Neural crest cell (in vitro differentiated cells): ENCODE data around the gene BMP8A. TPM values are rescaled to one million over a fixed set of nuclear protein-coding genes. Genes with fewer than 3 reads are reported as not detected.
"Not testable (repeated sequence)": the region's sequence is repeated elsewhere in the genome, so short reads cannot be mapped to it uniquely, and the experiment has no call there.

ENCODE experiments used
- DNase-seq: peaks from one replicate; pipeline ENCODE4 v3.0.0; 2021; ENCODE audit warnings: low read depth, mixed read lengths, low spot score
- H3K27ac Mint-ChIP-seq: one replicate; pipeline ENCODE4 v1.8.0; 2021; ENCODE audit warnings: mild to moderate bottlenecking, mixed read lengths; ENCODE audit not compliant: unreplicated experiment
- H3K27me3 Mint-ChIP-seq: 2 replicates; pipeline ENCODE4 v1.8.0; 2021; ENCODE audit warnings: low read depth, mild to moderate bottlenecking, mixed read lengths
- H3K36me3 Mint-ChIP-seq: 2 replicates; pipeline ENCODE4 v1.8.0; 2021; ENCODE audit warnings: low read depth, mild to moderate bottlenecking, mixed read lengths
- H3K4me1 Mint-ChIP-seq: 2 replicates; pipeline ENCODE4 v1.8.0; 2021; ENCODE audit warnings: mixed read lengths
- H3K4me3 Mint-ChIP-seq: one replicate; pipeline ENCODE4 v1.8.0; 2021; ENCODE audit warnings: mild to moderate bottlenecking, mixed read lengths
- H3K9me3 Mint-ChIP-seq: 2 replicates; pipeline ENCODE4 v1.8.0; 2021; ENCODE audit warnings: mixed read lengths
- total RNA-seq: library from RNA; stranded (reverse); gene quantifications from 2 replicates; pipeline ENCODE4 v1.2.1, GENCODE V29; 2021
- TF ChIP-seq, protein P1 (sequence below): fragments of 200-600 bp; sonication (generic); conservative IDR thresholded peaks from 2 replicates; pipeline ENCODE4 v1.5.0; 2021; ENCODE audit warnings: antibody characterized with exemption, mild to moderate bottlenecking

BMP8A gene
- total RNA-seq, 1 donor from 2014 or later = 0.19 TPM

DNA sequence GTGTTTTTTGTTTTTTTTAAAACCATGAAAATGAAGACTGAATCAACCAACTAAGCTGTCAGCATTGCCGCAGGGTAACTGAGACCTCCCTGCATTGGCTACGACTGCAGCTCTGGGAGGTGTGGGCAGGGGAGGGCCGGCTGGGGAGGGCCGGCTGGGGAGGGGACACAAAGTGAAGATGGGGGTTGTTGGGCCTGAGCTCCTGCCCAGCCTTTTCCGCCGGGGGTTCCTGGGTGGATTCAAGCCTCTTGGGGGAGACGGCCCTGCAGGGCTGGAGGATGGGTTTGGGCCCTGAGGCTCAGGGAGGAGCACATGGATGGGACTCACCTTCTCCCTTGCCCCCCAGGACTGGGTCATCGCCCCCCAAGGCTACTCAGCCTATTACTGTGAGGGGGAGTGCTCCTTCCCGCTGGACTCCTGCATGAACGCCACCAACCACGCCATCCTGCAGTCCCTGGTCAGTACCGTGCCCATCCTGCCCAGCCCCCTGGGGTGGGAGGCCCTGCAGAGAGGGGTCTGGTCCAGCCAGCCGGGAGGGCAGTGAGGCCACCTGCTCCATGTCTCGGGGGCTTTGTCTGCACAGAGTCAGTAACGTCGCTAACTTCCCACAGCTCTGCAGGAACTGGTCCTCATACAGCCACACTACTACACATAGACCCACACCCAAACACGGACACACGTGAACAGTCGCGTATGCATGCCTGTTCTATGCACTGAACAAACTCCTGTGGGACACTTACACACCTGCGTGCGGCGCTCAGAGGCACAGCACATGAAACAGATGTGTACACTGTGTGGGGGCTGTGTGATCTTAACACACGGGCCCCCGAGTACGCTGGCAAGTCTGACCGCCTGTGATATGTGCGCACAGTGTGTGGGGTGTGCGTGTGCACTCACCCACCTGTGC, 31.5 kb downstream of the BMP8A start:
- Mint-ChIP-seq H3K4me3 (no peak overlapping the region), H3K36me3 (no peaks in the 10 kb centered on the region), H3K9me3 (no peaks in the 10 kb centered on the region), H3K27me3 (peaks cover 2% of the 10 kb centered on the region), H3K27ac (no peak overlapping the region), H3K4me1 (peaks cover 5% of the 10 kb centered on the region)
- DNase-seq = no peak
- TF ChIP-seq, protein P1, sequence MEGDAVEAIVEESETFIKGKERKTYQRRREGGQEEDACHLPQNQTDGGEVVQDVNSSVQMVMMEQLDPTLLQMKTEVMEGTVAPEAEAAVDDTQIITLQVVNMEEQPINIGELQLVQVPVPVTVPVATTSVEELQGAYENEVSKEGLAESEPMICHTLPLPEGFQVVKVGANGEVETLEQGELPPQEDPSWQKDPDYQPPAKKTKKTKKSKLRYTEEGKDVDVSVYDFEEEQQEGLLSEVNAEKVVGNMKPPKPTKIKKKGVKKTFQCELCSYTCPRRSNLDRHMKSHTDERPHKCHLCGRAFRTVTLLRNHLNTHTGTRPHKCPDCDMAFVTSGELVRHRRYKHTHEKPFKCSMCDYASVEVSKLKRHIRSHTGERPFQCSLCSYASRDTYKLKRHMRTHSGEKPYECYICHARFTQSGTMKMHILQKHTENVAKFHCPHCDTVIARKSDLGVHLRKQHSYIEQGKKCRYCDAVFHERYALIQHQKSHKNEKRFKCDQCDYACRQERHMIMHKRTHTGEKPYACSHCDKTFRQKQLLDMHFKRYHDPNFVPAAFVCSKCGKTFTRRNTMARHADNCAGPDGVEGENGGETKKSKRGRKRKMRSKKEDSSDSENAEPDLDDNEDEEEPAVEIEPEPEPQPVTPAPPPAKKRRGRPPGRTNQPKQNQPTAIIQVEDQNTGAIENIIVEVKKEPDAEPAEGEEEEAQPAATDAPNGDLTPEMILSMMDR = no peak

DNA sequence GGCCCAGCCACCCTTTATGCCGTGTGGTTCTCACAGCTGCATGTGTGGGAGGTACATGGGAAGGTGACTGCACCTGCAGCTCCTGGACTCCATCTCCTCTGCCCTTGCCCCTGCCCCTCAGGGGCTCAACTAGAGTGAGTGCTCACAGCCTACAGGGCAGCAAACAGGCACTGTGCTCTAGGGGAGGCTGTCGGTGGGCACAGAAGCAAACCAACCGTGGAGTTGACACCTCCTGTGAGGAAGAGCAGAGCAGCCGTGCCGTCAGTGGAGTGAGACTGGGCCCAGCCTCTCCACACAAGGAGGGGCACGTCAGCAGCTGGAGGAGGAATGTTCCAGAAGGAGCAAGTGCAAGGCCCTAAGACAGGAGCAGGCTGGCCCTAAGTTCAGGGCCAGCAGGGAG, 32.7 kb downstream of the BMP8A start:
- Mint-ChIP-seq H3K36me3 (no peaks in the 10 kb centered on the region), H3K4me3 (no peak overlapping the region), H3K4me1 (peaks cover 3% of the 10 kb centered on the region), H3K27ac (no peak overlapping the region), H3K9me3 (no peaks in the 10 kb centered on the region), H3K27me3 (peaks cover 2% of the 10 kb centered on the region)
- TF ChIP-seq, protein P1 = no peak
- DNase-seq = no peak

DNA sequence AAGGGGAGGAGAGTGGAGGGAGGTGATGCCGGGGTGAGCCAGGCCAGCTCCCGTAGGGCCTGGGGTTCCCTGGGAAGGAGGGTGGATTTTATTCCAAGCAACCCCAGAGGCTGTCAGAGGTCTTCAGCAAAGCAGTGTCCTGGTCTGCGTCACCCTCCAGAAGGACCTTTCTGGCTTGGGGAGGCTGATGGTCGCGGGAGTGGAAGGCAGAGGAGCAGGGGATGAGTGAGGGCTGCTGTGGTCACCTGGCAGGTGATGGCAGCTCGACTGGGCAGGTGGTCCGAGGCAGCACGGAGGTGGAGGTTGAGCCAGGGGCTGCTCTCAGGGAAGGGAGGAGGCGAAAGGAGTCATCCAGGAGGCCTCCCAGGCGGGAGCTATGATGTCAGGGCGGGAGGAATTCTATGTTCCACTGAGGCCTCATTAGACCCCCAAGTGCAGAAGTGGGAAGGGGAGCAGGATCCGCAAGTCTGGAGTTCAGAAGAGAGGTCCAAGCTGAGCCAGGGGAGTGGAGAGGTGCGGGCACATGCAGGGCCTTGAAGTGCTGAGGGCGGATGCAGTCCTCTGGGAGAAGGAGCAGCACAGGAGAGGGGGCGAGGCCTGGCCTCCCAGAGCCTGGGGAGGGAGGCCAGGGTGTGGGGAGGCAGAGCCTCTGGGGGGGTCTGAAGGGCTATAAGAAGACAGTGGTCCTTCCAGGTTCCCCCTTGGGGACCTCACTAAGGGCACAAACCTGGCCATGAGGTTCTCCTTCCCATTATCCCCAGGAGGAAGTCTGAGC, 33.3 kb downstream of the BMP8A start:
- Mint-ChIP-seq H3K27ac (peak overlapping the region; percentile 43), H3K4me1 (no peaks in the 10 kb centered on the region), H3K4me3 (no peak overlapping the region), H3K9me3 (no peaks in the 10 kb centered on the region), H3K27me3 (no peaks in the 10 kb centered on the region), H3K36me3 (no peaks in the 10 kb centered on the region)
- DNase-seq = no peak
- TF ChIP-seq, protein P1 = no peak

DNA sequence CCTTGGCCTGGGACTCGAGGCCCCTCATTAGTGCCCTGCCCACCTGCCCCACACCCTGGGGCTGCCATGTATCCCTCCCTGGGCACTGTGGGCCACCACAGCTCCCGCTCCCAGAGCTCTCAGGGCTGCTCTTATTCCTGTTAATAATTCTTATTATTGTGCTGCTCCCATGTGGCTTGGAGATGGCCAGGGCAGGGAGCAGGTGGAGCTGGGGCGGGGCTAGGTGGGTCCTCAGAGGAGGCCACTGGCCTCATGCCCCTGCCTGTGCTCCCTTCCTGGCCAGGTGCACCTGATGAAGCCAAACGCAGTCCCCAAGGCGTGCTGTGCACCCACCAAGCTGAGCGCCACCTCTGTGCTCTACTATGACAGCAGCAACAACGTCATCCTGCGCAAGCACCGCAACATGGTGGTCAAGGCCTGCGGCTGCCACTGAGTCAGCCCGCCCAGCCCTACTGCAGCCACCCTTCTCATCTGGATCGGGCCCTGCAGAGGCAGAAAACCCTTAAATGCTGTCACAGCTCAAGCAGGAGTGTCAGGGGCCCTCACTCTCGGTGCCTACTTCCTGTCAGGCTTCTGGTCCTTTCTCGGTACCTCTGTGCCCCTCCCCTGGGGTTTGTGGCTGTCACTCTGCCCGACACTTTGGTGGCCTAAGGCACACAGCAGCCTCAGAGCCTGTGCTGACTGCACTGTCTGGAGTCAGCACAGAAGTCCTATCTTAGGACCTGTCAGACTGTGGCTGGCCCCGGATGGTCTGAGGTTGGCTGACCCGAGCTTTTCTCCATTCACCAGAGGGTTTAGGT, 34.1 kb downstream of the BMP8A start:
- Mint-ChIP-seq H3K36me3 (no peaks in the 10 kb centered on the region), H3K9me3 (no peaks in the 10 kb centered on the region), H3K4me1 (no peaks in the 10 kb centered on the region), H3K27ac (no peak overlapping the region), H3K4me3 (no peak overlapping the region), H3K27me3 (no peaks in the 10 kb centered on the region)
- no peak for DNase-seq
- TF ChIP-seq, protein P1 = no peak

DNA sequence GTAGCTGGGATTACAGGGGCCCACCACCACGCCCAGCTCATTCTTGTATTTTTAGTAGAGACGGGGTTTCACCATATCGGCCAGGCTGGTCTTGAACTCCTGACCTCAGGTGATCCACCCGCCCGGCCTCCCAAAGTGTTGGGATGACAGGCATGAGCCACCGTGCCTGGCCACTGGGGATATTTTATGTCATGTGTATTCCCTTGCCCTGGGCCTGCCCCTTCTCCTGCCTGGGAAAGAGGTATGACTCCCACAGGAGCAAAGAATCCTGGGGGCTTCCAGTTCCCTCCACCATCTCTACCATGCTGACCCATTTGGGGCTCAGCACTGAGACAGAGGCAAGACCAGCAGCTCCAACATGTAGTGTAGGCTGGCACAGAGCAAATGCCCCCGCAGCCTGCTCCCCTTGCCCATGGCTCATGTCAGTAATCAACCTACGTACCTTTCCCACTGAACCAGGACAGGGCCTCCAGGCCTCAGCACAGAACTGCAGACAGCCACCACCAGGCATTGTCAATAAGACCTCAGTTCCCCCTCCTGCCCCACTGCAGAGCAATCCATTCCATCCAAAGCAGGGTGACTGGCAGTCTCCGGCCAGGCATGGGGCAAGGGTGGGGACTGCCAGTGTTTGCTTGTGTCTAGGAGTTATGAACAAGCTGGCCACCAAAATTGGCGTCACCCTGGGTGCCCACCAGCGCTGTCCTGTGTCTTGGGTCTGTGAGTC, 35.2 kb downstream of the BMP8A start:
- no peaks in the 10 kb centered on the region for H3K27me3 Mint-ChIP-seq
- H3K9me3 Mint-ChIP-seq = no peaks in the 10 kb centered on the region
- TF ChIP-seq, protein P1 = no peak
- no peak for DNase-seq
- H3K27ac Mint-ChIP-seq = no peak overlapping the region
- no peaks in the 10 kb centered on the region for H3K4me1 Mint-ChIP-seq
- H3K4me3 Mint-ChIP-seq = no peak overlapping the region
- peaks cover 4% of the 10 kb centered on the region for H3K36me3 Mint-ChIP-seq

DNA sequence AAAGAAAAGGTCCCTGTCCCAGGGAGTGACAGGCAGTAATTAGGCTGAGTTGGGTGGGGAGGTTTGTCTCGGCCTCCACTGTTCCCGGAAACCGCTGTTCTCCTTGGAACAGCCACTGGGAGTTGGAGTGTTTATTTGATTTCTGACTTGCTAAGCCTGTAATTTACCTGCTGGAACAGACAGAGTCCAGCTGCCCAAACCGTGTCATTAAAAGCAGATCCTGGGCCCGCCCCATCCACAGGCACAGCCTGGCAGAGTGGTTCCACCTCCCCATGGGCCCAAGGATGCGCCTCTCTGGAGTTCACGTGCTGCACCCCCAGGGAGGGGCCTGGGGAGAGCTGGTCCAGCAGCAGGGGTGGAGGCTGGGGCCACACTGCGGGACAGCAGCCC, 35.7 kb downstream of the BMP8A start:
- H3K27ac Mint-ChIP-seq, H3K36me3 Mint-ChIP-seq, H3K4me3 Mint-ChIP-seq, DNase-seq, H3K9me3 Mint-ChIP-seq, H3K4me1 Mint-ChIP-seq, H3K27me3 Mint-ChIP-seq: not testable (repeated sequence)
